Measurements from ENCODE around the gene RASSF7. TPM values are rescaled to one million over a fixed set of nuclear protein-coding genes. Genes with fewer than 3 reads are reported as not detected.

The RASSF7 gene
- total RNA-seq, 1 donor from 2014 or later = 32.3 TPM

- DNase-seq (ENCODE audit: low read depth) (peak; percentile 89), FAIRE-seq (no peak)
- no peak overlapping the region for H3K27ac ChIP-seq (ENCODE audit: low read depth, low read length)
- H3K9me3 ChIP-seq (ENCODE audit: insufficient read depth, low read depth, low read length) = no peaks in the 10 kb centered on the region
- H3K4me1 ChIP-seq (ENCODE audit: insufficient read depth, low read length) = no peaks in the 10 kb centered on the region
- Mint-ChIP-seq H3K4me3 (ENCODE audit: unreplicated experiment) (no peak overlapping the region), H3K9me3 (ENCODE audit: unreplicated experiment) (peaks cover 14% of the 10 kb centered on the region), H3K27me3 (ENCODE audit: low read depth, unreplicated experiment) (no peaks in the 10 kb centered on the region), H3K36me3 (ENCODE audit: low read depth, unreplicated experiment) (peaks cover 25% of the 10 kb centered on the region), H3K27ac (ENCODE audit: unreplicated experiment) (no peak overlapping the region), H3K4me1 (ENCODE audit: low read depth, unreplicated experiment) (no peaks in the 10 kb centered on the region)
- H3K79me2 ChIP-seq (ENCODE audit: insufficient read depth, low read length) = no peaks in the 10 kb centered on the region
- H4K20me1 ChIP-seq (ENCODE audit: insufficient read depth, low read length) = no peaks in the 10 kb centered on the region
- no peak overlapping the region for H3K9ac ChIP-seq (ENCODE audit: low read length)
- no peaks in the 10 kb centered on the region for H3K27me3 ChIP-seq (ENCODE audit: insufficient read depth, low read length)
- H2AFZ ChIP-seq (ENCODE audit: low read depth, low read length) = peak overlapping the region; percentile 50
- TF ChIP-seq CTCF (IDR thresholded peaks at IDR 0.05; ENCODE audit: insufficient read depth, low read depth, low read length) (peak; percentile 39), EZH2 (IDR thresholded peaks at IDR 0.05; ENCODE audit: insufficient read depth, low read length) (no peak)
- H3K36me3 ChIP-seq (ENCODE audit: insufficient read depth, low read length) = peaks cover 3% of the 10 kb centered on the region
- H3K4me2 ChIP-seq (ENCODE audit: low read length) = peak overlapping the region; percentile 67
- H3K4me3 ChIP-seq (ENCODE audit: insufficient read depth, low read depth, low read length) = peak overlapping the region; percentile 25
These were observed 42.1 kb upstream of the RASSF7 start for GRCh38 chr11:518463-519202.

GRCh38 chr11:520428-521176, 40.2 kb upstream of the RASSF7 start:
- H3K27me3 Mint-ChIP-seq (ENCODE audit: low read depth, unreplicated experiment) = no peaks in the 10 kb centered on the region
- H3K9me3 ChIP-seq (ENCODE audit: insufficient read depth, low read depth, low read length) = no peaks in the 10 kb centered on the region
- no peak overlapping the region for H3K9ac ChIP-seq (ENCODE audit: low read length)
- no peak overlapping the region for H2AFZ ChIP-seq (ENCODE audit: low read depth, low read length)
- H3K79me2 ChIP-seq (ENCODE audit: insufficient read depth, low read length) = no peaks in the 10 kb centered on the region
- H3K27ac Mint-ChIP-seq (ENCODE audit: unreplicated experiment) = no peak overlapping the region
- no peak overlapping the region for H3K4me2 ChIP-seq (ENCODE audit: low read length)
- no peak for TF ChIP-seq EZH2 (IDR thresholded peaks at IDR 0.05; ENCODE audit: insufficient read depth, low read length)
- no peak for TF ChIP-seq CTCF (IDR thresholded peaks at IDR 0.05; ENCODE audit: insufficient read depth, low read depth, low read length)
- H4K20me1 ChIP-seq (ENCODE audit: insufficient read depth, low read length) = no peaks in the 10 kb centered on the region
- FAIRE-seq = no peak
- peaks cover 14% of the 10 kb centered on the region for H3K9me3 Mint-ChIP-seq (ENCODE audit: unreplicated experiment)
- no peak overlapping the region for H3K4me3 Mint-ChIP-seq (ENCODE audit: unreplicated experiment)
- no peaks in the 10 kb centered on the region for H3K27me3 ChIP-seq (ENCODE audit: insufficient read depth, low read length)
- H3K36me3 Mint-ChIP-seq (ENCODE audit: low read depth, unreplicated experiment) = peaks cover 18% of the 10 kb centered on the region
- no peaks in the 10 kb centered on the region for H3K4me1 ChIP-seq (ENCODE audit: insufficient read depth, low read length)
- H3K36me3 ChIP-seq (ENCODE audit: insufficient read depth, low read length) = peaks cover 3% of the 10 kb centered on the region
- no peak overlapping the region for H3K4me3 ChIP-seq (ENCODE audit: insufficient read depth, low read depth, low read length)
- no peaks in the 10 kb centered on the region for H3K4me1 Mint-ChIP-seq (ENCODE audit: low read depth, unreplicated experiment)
- DNase-seq (ENCODE audit: low read depth) = no peak
- H3K27ac ChIP-seq (ENCODE audit: low read depth, low read length) = no peak overlapping the region
